CD4-positive, alpha-beta T cell treated with Interleukin-6 for 4 hours (primary cell): ENCODE data around the gene COL5A1.
"Not testable (repeated sequence)": the region's sequence is repeated elsewhere in the genome, so short reads cannot be mapped to it uniquely, and the experiment has no call there.

Source experiments
- DNase-seq: peaks from one replicate; pipeline ENCODE4 v3.0.0-alpha.2; 2020; ENCODE audit warnings: mixed read lengths

The COL5A1 gene

DNA sequence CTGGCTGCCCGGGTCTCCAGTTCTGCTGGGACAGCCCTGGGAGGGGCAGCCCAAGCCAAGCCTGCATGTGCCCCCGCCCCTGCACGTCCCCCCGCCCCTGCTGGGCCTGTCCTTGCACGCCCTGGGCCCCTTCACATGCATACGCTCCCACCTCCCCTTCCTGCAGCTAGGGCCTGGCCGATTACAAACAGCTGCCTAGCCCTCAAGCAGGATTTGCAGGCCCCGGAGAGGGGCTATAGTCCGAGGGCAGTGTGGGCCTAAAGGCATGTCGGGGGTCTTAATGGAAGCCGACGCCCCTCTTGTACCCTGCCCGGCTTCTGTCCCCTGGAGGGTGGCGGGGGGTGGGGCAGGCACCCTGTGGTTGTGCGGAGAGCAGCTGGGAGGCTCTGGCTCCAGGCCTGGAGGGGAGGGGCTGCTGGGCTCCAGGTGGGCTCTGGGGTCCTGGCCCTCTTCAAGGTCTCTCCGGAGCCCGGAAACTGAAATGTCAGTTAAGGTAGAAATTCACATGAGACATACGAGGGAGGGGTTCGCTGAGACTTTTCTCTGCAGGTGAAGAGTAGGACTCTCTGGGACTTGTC is 16.9 kb downstream of the COL5A1 start:
- DNase-seq = no peak

- DNase-seq = no peak
Measured at GRCh38 chr9:134659688-134660131, 18.1 kb downstream of the COL5A1 start.

- DNase-seq = no peak
Measured at GRCh38 chr9:134660407-134660806, 18.8 kb downstream of the COL5A1 start.

DNA sequence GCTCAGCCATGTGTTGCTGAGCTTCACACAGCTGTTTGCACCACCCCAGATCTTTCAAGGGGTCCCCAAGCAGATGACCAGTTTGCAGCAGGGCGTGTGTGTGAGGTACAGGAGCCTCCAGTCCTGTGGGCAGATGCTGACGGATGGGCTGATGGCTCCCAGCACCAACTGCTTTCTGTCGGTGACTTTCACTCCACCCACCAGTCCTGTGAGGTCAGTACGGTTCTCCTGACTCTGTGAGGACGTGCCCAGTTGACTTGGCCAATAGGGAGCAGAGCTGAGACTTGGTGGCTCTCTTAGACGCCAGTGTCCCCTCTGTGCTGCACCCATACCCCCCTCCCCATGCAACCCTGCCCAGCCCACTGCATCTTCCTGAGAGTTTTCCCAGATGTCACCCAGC is 19.7 kb downstream of the COL5A1 start:
- no peak for DNase-seq

GRCh38 chr9:134661791-134662142 is 20.2 kb downstream of the COL5A1 start:
- no peak for DNase-seq

DNA sequence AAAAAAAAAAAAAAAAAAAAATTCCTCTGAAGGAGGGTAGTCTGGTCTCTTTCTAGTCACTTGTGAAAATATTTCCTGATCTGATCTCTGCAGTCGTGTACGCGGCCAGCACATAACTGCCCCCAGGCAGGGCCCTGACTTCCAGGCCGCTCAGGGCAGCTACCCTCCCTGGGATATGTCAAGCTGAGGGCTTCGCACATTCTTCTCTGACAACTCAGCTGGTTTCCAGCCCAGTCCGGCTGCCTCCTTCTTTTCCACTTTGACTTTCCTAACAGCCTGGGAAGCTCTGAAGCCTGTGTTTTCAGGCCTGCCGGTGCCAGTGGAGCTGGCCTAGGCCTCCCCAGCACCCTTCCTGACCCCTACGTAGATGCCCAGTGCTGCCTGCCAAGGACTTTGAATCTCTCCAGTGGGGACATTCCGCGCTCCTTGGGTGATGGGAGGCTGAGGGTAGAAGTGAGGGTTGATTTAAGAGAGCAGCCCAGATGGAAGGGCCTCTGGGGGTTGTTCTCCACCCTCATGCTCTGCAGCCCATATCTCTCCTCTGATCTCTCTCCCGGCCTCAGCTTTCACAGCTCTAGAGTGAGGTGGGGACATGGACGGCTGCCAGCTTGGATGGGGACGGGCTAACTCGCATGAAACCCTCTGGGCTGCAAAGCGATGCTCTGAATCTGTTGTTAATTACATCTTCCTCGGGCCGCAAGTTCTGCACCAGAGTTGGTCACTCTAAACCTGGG is 20.7 kb downstream of the COL5A1 start:
- no peak for DNase-seq

- DNase-seq = no peak
Measured at GRCh38 chr9:134663084-134663483, 21.5 kb downstream of the COL5A1 start.

DNA sequence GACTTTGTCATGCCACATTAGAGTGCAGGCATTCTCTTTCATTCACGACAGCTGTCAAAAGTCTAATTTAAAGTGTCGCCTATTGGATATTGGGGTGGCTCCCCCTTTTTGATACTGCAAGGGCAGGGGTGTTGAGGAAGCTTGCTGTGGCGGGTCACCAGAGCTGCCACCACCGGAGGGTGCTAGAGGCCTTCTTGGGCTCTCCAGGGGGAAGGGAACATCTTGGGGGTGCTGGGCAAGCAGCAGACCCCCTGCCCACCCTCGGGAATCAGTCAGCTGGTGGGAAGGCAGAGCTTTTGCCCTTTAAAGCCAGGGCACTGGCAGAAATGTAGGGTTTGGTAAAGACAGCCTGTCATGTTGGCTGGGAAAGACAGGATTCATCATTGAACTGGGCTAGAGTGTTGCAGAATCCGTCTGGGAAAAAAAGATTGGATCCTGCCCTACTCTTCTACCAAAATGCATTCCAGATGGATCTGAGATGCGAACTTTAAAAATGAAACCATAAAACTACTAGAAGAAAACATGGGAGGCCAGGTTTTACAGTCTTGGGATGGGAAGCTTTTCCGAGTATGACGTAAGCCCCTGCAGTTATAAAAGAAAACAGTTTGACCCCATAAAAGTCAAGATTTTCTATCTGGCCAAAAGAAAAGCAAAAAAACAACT is 22.3 kb downstream of the COL5A1 start:
- DNase-seq = no peak

DNA sequence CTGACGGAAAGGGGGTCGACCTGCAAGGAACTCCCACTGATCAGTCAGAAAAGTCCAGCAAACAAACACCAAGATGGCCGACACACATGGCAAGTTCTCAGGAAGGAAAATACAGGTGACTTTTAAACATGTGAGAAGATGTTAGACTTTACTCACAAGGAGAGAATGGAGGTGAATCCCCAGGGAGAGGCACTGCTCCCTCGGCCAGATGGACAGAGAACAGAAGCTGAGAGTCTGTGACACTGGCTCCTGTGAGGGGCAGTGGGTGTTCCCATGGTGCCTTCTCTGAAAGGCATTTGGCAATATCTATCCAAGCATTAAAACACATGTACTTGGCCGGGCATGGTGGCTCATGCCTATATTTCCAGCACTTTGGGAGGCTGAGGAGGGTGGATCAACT is 22.8 kb downstream of the COL5A1 start:
- DNase-seq = no peak

DNA sequence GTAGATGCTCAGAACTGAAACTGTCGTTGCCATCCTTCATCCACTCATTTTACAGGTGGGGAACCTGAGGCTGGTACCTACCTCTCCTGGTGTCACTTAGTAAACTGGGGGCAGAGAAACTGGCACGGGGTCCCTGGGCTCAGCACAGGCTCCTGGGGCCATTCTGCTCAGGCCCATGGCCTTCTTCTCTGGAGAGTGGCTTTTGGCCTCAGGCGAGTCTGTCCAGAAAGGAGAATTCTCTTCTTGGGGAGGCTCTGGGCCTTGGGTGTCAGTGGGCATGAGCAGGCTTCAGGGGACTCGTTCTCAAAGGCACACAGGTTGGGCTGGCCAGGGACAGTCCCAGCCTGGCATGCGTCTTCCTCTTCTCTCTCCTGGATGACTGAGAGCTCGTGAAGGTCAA is 24.6 kb downstream of the COL5A1 start:
- no peak for DNase-seq

GRCh38 chr9:134666831-134667230 is 25.2 kb downstream of the COL5A1 start:
- DNase-seq = no peak

- DNase-seq = not testable (repeated sequence)
Measured at GRCh38 chr9:134668977-134669376, 27.4 kb downstream of the COL5A1 start.

- DNase-seq = no peak
Measured at GRCh38 chr9:134669399-134669955, 27.9 kb downstream of the COL5A1 start.

GRCh38 chr9:134670042-134670525 is 28.5 kb downstream of the COL5A1 start:
- no peak for DNase-seq

DNA sequence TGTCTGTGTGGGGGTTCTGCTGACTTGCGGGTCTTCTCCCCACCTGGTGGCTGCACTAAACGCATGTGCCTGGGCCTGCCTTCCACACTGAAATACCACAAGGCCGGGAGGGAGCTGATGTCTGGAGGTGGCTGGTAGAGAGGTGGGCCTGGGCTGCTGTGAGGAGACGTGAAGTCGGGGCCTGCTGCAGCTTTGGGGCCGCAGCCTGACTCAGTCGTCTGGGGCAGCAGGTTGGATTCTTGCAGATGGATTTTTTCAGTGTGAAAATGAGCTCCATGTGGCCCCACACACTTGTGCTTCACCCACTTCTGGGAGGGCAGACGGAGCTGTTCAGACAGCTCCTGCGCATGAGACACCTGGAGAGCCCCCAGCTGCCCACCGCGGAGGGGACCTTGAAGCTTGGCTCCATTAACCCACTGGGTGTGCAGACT is 29.3 kb downstream of the COL5A1 start:
- no peak for DNase-seq

DNA sequence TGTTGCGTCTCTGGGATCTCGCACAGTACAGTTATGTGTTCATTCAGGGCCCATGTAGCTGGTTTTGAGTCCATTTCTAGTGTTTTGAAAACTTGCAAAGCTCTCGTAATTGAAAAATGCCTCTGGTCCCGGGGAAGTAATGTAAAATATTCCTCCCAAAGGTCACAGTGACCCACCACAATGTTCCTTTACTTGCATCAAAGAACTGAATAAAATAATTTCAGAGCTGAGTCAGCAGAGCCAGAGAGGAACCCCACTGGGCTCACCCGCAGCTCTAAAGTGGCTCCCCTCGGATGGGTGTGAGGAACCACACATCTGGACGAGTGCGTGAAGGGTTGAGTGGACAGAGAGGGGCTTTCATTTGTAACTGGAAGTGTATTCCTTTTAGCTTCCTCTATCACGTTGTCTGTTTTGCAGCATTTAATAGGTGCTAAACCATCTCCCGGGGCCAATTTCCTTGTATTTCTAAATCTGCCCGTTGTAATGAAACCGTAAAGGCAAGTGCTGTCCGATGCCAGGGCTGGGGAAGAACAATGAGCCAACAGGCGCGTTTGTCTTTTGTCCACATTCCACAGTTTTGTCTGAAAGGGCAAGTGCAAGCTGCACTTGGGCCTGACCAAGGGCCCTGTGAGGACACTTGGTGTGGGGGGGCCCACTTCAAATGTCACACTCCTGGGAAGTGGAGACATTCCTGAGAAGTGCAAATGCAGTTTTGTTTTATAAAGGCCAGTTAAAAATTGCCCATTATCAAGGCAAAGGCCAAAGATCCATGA is 29.9 kb downstream of the COL5A1 start:
- DNase-seq = no peak

DNA sequence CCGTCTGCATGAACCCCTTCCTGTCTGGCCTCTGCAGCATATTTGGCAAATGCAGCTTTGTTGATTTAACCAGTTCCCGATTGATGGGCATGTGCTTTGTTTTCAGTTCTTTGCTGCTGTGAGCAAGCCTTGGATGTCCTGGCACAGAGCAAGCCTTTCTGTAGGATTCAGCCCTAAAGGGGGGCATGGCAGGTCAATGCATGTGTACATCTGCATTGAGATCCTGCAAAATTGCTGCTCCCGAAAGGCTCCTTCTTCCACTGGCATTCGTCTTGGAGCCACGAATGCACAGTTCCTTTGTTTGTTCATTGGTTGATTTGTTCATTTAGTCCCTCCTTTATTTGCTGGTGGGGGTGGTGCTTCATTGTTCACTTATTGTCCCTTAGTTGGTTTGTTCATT is 34.8 kb downstream of the COL5A1 start:
- DNase-seq = no peak

DNA sequence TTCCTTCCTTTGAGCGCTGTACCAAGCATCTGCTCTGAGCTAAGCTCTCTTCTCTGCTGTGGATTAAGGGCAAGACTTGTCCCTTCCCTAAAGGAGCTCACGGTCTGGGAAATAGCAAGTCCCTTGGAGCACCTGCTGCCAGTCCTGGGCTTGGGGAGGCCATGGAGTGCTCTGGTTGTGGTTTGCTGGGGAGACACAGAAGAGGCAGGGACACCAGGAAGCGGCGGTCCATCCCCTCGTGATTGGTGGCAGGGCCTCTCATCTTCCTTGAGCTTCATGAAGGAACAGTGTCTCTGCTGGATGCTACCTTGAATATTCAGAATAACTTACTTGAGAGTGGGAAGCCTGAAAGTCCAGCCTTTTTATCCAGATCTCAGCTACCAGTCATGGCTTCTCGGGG is 35.3 kb downstream of the COL5A1 start:
- no peak for DNase-seq

DNA sequence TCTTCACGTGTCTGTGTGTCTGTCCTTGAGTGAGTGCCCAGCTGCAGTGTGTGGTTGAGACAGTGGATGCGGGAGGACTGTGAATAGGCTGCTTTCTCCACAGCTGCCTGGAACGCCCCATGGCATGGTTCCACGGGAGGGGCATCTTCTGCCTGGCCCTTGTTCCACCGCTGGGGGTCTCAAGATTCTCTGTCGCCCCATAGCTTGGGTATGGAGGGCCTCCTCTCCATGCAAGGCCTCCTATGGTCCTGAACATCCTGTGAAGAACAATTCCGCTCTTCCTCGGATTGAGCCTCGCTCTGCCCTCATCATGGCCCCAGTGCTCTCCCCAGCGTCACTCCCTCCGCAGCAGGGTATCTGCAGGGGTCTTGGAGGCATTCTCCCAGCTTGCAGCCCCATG is 36.1 kb downstream of the COL5A1 start:
- no peak for DNase-seq

- no peak for DNase-seq
Measured at GRCh38 chr9:134678206-134678605, 36.6 kb downstream of the COL5A1 start.

- no peak for DNase-seq
Measured at GRCh38 chr9:134678666-134679443, 37.3 kb downstream of the COL5A1 start.
